Measurements from ENCODE around the gene KPNA1. TPM values are rescaled to one million over a fixed set of nuclear protein-coding genes. Genes with fewer than 3 reads are reported as not detected.

The KPNA1 gene
- polyA plus RNA-seq, 3 donors = 18.0 to 41.2 (median 38.5) TPM

GRCh38 chr3:122392868-122393844, 121.6 kb downstream of the KPNA1 start:
- Mint-ChIP-seq H3K4me1 (peaks cover 10% of the 10 kb centered on the region), H3K9me3 (no peaks in the 10 kb centered on the region), H3K27me3 (ENCODE audit: low read depth in 3 of 3) (peaks cover 0 to 2% (median 0%) of the 10 kb centered on the region in 3 donors), H3K27ac (no peak overlapping the region), H3K36me3 (no peaks in the 10 kb centered on the region), H3K4me3 (no peak overlapping the region)
- WGBS (ENCODE audit: insufficient coverage) = 100% methylated on average over 1 of the region's 2 CpGs
- Histone ChIP-seq H2AFZ (ENCODE audit: insufficient read depth, low read depth, low read length, poor library complexity, severe bottlenecking) (no peak overlapping the region), H3K4me2 (replicated peaks; ENCODE audit: extremely low read depth, low read length, poor library complexity, severe bottlenecking) (no peak overlapping the region), H3K9me3 (replicated peaks in 1 of 2; ENCODE audit: control insufficient read depth in 1 of 2, insufficient read depth in 1 of 2, low read length in 2 of 2) (no peaks in the 10 kb centered on the region), H3K27ac (ENCODE audit: low read depth in 1 of 2, low read length in 2 of 2) (no peak overlapping the region), H3K4me3 (replicated peaks in 1 of 3; ENCODE audit: low read depth in 2 of 3, low read length in 3 of 3) (no peak overlapping the region), H3K4me1 (ENCODE audit: control insufficient read depth in 1 of 2, insufficient read depth in 2 of 2, low read length in 2 of 2) (peaks cover 0 to 4% of the 10 kb centered on the region in 2 donors), H3K79me2 (ENCODE audit: insufficient read depth, low read length) (no peaks in the 10 kb centered on the region), H3K27me3 (ENCODE audit: control insufficient read depth in 2 of 2, insufficient read depth in 2 of 2, low read length in 2 of 2) (no peaks in the 10 kb centered on the region), H4K20me1 (ENCODE audit: insufficient read depth, low read length) (no peaks in the 10 kb centered on the region), H3K36me3 (replicated peaks in 1 of 2; ENCODE audit: control insufficient read depth in 1 of 2, insufficient read depth in 2 of 2, low read length in 2 of 2) (no peaks in the 10 kb centered on the region), H3K9ac (ENCODE audit: insufficient read depth, low read length, poor library complexity, severe bottlenecking) (no peak overlapping the region)
- DNase-seq = peak; percentile 27 to 53 (median 43)
- intact Hi-C loops (cut with micrococcal nuclease) = no loop called here
- peak; percentile 84 for TF ChIP-seq CTCF (IDR thresholded peaks at IDR 0.05)

- no peak overlapping the region for H3K27ac Mint-ChIP-seq
- H3K36me3 Mint-ChIP-seq = peaks cover 0 to 1% of the 10 kb centered on the region in 2 donors
- DNase-seq = no peak
- Histone ChIP-seq H4K20me1 (ENCODE audit: insufficient read depth, low read length) (no peaks in the 10 kb centered on the region), H3K79me2 (ENCODE audit: insufficient read depth, low read length) (no peaks in the 10 kb centered on the region), H3K27ac (ENCODE audit: low read depth in 1 of 2, low read length in 2 of 2) (no peak overlapping the region), H3K36me3 (replicated peaks in 1 of 2; ENCODE audit: control insufficient read depth in 1 of 2, insufficient read depth in 2 of 2, low read length in 2 of 2) (no peaks in the 10 kb centered on the region), H3K27me3 (ENCODE audit: control insufficient read depth in 2 of 2, insufficient read depth in 2 of 2, low read length in 2 of 2) (no peaks in the 10 kb centered on the region), H3K9me3 (replicated peaks in 1 of 2; ENCODE audit: control insufficient read depth in 1 of 2, insufficient read depth in 1 of 2, low read length in 2 of 2) (no peaks in the 10 kb centered on the region), H2AFZ (ENCODE audit: insufficient read depth, low read depth, low read length, poor library complexity, severe bottlenecking) (no peak overlapping the region), H3K4me2 (replicated peaks; ENCODE audit: extremely low read depth, low read length, poor library complexity, severe bottlenecking) (no peak overlapping the region), H3K9ac (ENCODE audit: insufficient read depth, low read length, poor library complexity, severe bottlenecking) (no peak overlapping the region), H3K4me1 (ENCODE audit: control insufficient read depth in 1 of 2, insufficient read depth in 2 of 2, low read length in 2 of 2) (peaks cover 0 to 4% of the 10 kb centered on the region in 2 donors), H3K4me3 (replicated peaks in 1 of 3; ENCODE audit: low read depth in 2 of 3, low read length in 3 of 3) (no peak overlapping the region)
- peaks cover 10% of the 10 kb centered on the region for H3K4me1 Mint-ChIP-seq
- TF ChIP-seq CTCF (IDR thresholded peaks at IDR 0.05) = no peak
- H3K4me3 Mint-ChIP-seq = peak overlapping the region in 1 of 2 donors; percentile 4
- peaks cover 0 to 2% (median 0%) of the 10 kb centered on the region in 3 donors for H3K27me3 Mint-ChIP-seq (ENCODE audit: low read depth in 3 of 3)
- no peaks in the 10 kb centered on the region for H3K9me3 Mint-ChIP-seq
- intact Hi-C loops (cut with micrococcal nuclease) = no loop called here
- 100% methylated on average over 1 of the region's 2 CpGs for WGBS (ENCODE audit: insufficient coverage)
These were observed 122.9 kb downstream of the KPNA1 start for GRCh38 chr3:122391681-122392446.
